HG03378 (cell line): ENCODE results near the gene GRID2.
"Not testable (repeated sequence)": the region's sequence is repeated elsewhere in the genome, so short reads cannot be mapped to it uniquely, and the experiment has no call there.

Source experiments
- ATAC-seq: cut with Tn5 transposase; IDR thresholded peaks from one replicate; pipeline ENCODE4 v1.9.1; 2021; ENCODE audit warnings: mild to moderate bottlenecking, moderate library complexity; ENCODE audit not compliant: unreplicated experiment

Gene GRID2

GRCh38 chr4:92303621-92304027 is at the start of gene GRID2:
Gene GRID2, plus strand, starts transcription at chr4:92303966.
- ATAC-seq: no peak

GRCh38 chr4:92253986-92254671 is 49.6 kb upstream of the GRID2 start:
- ATAC-seq: no peak

GRCh38 chr4:92254767-92255442 is 48.9 kb upstream of the GRID2 start:
- ATAC-seq: no peak

GRCh38 chr4:92255920-92256244 is 47.9 kb upstream of the GRID2 start:
- ATAC-seq: no peak

GRCh38 chr4:92257931-92258857 is 45.6 kb upstream of the GRID2 start:
- ATAC-seq: no peak

GRCh38 chr4:92261256-92261655 is 42.5 kb upstream of the GRID2 start:
- ATAC-seq: no peak

- no peak for ATAC-seq
These were observed 41.4 kb upstream of the GRID2 start for GRCh38 chr4:92262371-92262770.

GRCh38 chr4:92263010-92263409 is 40.8 kb upstream of the GRID2 start:
- ATAC-seq: no peak

GRCh38 chr4:92263575-92263974 is 40.2 kb upstream of the GRID2 start:
- no peak for ATAC-seq

GRCh38 chr4:92264163-92264562 is 39.6 kb upstream of the GRID2 start:
- no peak for ATAC-seq

GRCh38 chr4:92265021-92265420 is 38.7 kb upstream of the GRID2 start:
- ATAC-seq: no peak

- ATAC-seq: no peak
These were observed 38.0 kb upstream of the GRID2 start for GRCh38 chr4:92265798-92266197.

- ATAC-seq: no peak
These were observed 37.2 kb upstream of the GRID2 start for GRCh38 chr4:92266521-92266920.

GRCh38 chr4:92268642-92269041 is 35.1 kb upstream of the GRID2 start:
- no peak for ATAC-seq

- ATAC-seq: no peak
These were observed 32.9 kb upstream of the GRID2 start for GRCh38 chr4:92270908-92271307.

GRCh38 chr4:92271551-92271950 is 32.2 kb upstream of the GRID2 start:
- not testable (repeated sequence) for ATAC-seq

GRCh38 chr4:92277057-92277881 is 26.5 kb upstream of the GRID2 start:
- not testable (repeated sequence) for ATAC-seq

GRCh38 chr4:92279296-92279695 is 24.5 kb upstream of the GRID2 start:
- ATAC-seq: no peak

GRCh38 chr4:92299152-92299551 is 4.6 kb upstream of the GRID2 start:
- no peak for ATAC-seq

- no peak for ATAC-seq
These were observed 355 bp downstream of the GRID2 start for GRCh38 chr4:92304121-92304520.

GRCh38 chr4:92304606-92305005 is 840 bp downstream of the GRID2 start:
- no peak for ATAC-seq
